Muscle layer of duodenum (tissue), 2 donors: ENCODE measurements around the gene DET1.

Experiments
- H3K27ac ChIP-seq: one replicate; pipeline ENCODE4 v1.7.0; 2013; ENCODE audit warnings: mild to moderate bottlenecking, low read length
- H3K27me3 ChIP-seq: one replicate; pipeline ENCODE4 v1.7.0; 2013; ENCODE audit warnings: low read depth, mild to moderate bottlenecking, control low read depth, low read length
- H3K36me3 ChIP-seq, 2 donors: one replicate each; pipeline ENCODE4 v1.7.0; 2013; ENCODE audit warnings: low read length in 2 of 2, control low read depth in 1 of 2, mild to moderate bottlenecking in 1 of 2; ENCODE audit not compliant: insufficient read depth in 2 of 2, control insufficient read depth in 1 of 2
- H3K4me1 ChIP-seq, 2 donors: one replicate each; pipeline ENCODE4 v1.7.0; 2013; ENCODE audit warnings: low read length in 2 of 2, mild to moderate bottlenecking in 2 of 2, control low read depth in 1 of 2, moderate library complexity in 1 of 2; ENCODE audit not compliant: insufficient read depth in 2 of 2, control insufficient read depth in 1 of 2
- H3K4me3 ChIP-seq, 2 donors: one replicate each; pipeline ENCODE4 v1.7.0; 2013; ENCODE audit warnings: low read length in 2 of 2, low read depth in 1 of 2, mild to moderate bottlenecking in 1 of 2
- H3K9me3 ChIP-seq, 2 donors: one replicate each; pipeline ENCODE4 v1.7.0; 2013; ENCODE audit warnings: low read length in 2 of 2, control low read depth in 1 of 2, mild to moderate bottlenecking in 1 of 2; ENCODE audit not compliant: control insufficient read depth in 1 of 2
- donor health status: healthy.

DET1 gene

DNA sequence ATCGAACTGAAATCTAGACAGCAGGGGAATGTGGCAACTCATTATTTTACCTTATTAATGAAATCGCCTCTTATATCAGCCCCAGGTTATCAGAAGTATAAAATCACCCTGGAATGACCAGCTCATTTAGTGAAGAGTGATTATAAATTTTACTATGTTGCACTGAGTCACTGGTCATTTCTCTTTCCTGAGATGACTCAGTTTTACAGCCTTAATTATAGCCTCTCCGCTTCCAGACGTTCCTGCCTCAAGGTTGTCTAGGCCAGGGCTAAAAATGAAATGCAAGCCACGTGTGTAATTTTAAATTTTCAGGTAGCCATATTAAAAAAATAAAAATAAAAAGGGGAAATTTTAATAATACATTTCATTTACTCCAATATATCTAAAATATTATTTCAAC lies 33.3 kb downstream of the DET1 start:
- Histone ChIP-seq H3K27ac (no peak overlapping the region), H3K9me3 (no peaks in the 10 kb centered on the region), H3K36me3 (peaks cover 34 to 47% of the 10 kb centered on the region in 2 donors), H3K4me3 (no peak overlapping the region), H3K4me1 (no peaks in the 10 kb centered on the region), H3K27me3 (no peaks in the 10 kb centered on the region)

DNA sequence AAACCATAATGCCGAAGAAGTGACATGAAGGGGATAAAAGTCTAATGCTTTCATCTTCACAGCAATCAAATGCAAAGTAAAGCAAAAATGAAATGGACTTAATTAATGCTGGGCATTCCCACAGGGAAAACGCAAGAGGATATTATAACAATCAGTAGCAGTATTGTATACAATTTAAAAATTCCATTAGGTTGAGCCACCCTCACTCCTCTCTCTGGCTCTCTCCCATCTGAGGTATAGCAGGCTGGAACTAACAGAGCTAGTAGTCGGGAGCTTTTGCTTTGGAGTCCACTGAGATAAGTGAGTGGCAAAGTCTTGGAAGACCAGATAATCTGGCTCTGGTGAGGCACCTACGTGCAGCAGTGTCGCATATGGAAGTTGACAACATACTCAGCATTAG lies 33.9 kb downstream of the DET1 start:
- Histone ChIP-seq H3K9me3 (no peaks in the 10 kb centered on the region), H3K4me3 (no peak overlapping the region), H3K36me3 (peaks cover 35 to 50% of the 10 kb centered on the region in 2 donors), H3K27me3 (no peaks in the 10 kb centered on the region), H3K4me1 (no peaks in the 10 kb centered on the region), H3K27ac (no peak overlapping the region)

DNA sequence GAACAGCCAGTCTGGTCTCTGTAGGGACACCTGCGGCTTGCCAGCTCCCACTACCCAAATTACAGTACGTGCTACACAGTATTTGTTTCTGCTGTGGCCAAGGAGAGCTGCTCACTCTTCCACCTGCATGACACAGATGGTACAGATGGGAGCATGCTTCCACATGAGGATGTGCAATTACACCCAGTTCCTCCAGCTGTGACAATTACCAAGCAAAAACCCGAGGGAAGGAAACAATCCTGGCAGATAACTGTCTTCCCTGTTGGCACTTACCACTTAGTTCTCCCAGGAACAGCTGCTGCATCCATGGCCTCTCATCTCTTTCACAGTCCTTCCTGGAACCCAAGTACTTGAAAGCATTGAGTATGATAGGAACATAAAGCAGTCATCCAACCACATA lies 34.4 kb downstream of the DET1 start:
- Histone ChIP-seq H3K4me3 (no peak overlapping the region), H3K27ac (no peak overlapping the region), H3K27me3 (no peaks in the 10 kb centered on the region), H3K9me3 (no peaks in the 10 kb centered on the region), H3K36me3 (peaks cover 38 to 55% of the 10 kb centered on the region in 2 donors), H3K4me1 (no peaks in the 10 kb centered on the region)

DNA sequence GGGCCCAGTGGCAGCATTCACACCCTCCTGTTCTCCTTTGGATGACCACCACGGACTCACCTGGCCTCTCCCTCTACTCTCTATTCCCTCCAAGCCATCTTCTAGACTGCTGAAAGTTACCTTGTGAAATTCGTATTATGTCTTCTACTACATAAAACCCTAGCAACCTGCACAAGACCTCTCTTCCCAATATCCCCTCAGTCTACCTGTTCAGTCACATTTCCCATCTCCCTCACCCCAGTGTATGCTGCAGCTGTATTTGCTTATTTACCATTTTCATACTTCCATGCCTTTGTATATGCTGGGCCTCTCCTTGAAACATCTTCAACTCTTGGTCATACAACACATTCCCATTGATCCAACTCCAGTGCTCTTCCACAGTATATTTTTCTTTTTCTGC lies 35.3 kb downstream of the DET1 start:
- Histone ChIP-seq H3K36me3 (peaks cover 39 to 52% of the 10 kb centered on the region in 2 donors), H3K27ac (no peak overlapping the region), H3K27me3 (no peaks in the 10 kb centered on the region), H3K9me3 (no peaks in the 10 kb centered on the region), H3K4me3 (no peak overlapping the region), H3K4me1 (no peaks in the 10 kb centered on the region)

DNA sequence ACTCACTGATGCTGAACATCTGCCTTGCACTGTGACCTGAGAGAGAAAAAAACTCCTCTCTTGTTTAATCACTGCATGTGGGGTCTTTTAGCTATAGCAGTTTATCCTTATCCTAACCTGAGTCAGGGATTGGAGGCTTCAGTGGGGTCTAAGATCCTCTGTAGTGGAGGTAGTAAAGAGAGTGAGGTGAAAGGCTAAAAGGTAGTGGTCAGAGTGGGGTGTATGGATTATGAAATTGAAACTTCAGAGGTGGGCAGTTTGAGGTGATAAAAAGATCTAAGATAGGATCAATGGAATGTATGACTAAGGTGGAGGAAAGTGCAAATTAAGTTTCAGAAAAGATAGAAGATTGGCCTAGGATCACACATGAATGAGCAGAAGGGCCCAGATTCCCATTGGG lies 36.5 kb downstream of the DET1 start:
- Histone ChIP-seq H3K27ac (no peak overlapping the region), H3K36me3 (peaks cover 46 to 58% of the 10 kb centered on the region in 2 donors), H3K4me3 (no peak overlapping the region)

DNA sequence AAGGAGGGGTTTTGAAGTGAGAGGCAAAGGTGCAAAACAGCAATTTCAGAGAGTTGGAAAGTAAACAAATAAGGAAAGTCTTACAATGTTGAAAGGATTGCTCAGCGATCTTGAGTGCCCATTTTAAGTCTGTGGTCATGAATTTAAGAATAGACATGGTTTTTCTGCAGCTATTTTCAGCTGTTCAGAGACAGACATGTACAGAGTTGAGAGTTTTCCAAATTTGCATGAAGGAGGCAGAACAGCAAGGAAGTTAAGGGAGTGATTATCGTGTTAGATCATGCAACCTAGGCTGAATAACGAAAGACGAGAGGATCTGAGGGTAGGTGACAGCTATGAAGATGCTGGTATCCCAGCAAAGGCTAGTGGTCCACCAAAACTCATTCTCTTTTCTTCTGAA lies 37.2 kb downstream of the DET1 start:
- H3K27me3 ChIP-seq = no peaks in the 10 kb centered on the region
- no peak overlapping the region for H3K27ac ChIP-seq
- no peak overlapping the region for H3K4me3 ChIP-seq
- H3K4me1 ChIP-seq = no peaks in the 10 kb centered on the region
- peaks cover 46 to 58% of the 10 kb centered on the region in 2 donors for H3K36me3 ChIP-seq
- no peaks in the 10 kb centered on the region for H3K9me3 ChIP-seq

More for the DNA sequence above, 36.5 kb downstream of the DET1 start:
- Histone ChIP-seq H3K27me3 (no peaks in the 10 kb centered on the region), H3K4me1 (no peaks in the 10 kb centered on the region), H3K9me3 (no peaks in the 10 kb centered on the region)

DNA sequence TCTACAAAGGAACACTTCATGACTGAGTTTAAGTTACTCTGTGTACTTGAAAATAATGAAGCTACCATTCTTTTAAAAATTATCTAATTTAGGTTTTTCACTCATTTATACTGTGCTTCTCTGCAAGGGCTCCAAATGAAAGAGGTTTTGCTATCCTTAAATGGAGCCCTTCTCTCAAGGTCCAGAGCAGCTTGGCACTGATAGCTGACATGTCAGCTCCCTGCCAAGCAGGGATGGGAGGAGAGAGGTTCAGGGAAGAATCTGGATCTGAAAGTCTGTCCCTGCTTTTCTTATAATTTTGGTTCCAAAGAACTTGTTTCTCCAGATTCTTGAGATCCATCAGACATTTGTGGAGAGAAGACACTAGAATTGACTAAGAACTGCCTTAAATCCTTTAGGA lies 39.9 kb downstream of the DET1 start:
- H3K9me3 ChIP-seq = no peaks in the 10 kb centered on the region
- no peaks in the 10 kb centered on the region for H3K27me3 ChIP-seq
- H3K36me3 ChIP-seq = peaks cover 43 to 55% of the 10 kb centered on the region in 2 donors
- no peak overlapping the region for H3K27ac ChIP-seq
- H3K4me1 ChIP-seq = no peaks in the 10 kb centered on the region
- H3K4me3 ChIP-seq = no peak overlapping the region

DNA sequence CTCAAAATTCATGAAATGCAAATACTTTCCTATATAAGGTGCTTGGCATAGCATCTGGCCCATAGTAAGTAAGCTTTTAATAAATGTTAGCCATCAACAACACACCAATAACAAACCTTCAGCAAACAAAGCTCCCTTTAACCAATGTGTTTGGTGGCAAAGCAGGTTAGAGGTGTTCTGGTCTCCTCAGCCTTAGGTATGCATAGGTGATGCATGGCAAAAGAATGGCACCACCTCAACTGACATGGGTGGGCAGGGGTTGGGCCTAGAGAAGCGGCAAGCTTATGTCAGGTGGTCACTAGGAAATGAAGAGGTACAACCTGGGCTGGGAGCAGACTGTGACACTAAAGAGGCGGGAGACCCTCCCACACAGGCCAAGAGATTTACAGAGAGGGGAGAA lies 40.8 kb downstream of the DET1 start:
- Histone ChIP-seq H3K4me1 (no peaks in the 10 kb centered on the region), H3K36me3 (peaks cover 38 to 46% of the 10 kb centered on the region in 2 donors), H3K9me3 (no peaks in the 10 kb centered on the region)

DNA sequence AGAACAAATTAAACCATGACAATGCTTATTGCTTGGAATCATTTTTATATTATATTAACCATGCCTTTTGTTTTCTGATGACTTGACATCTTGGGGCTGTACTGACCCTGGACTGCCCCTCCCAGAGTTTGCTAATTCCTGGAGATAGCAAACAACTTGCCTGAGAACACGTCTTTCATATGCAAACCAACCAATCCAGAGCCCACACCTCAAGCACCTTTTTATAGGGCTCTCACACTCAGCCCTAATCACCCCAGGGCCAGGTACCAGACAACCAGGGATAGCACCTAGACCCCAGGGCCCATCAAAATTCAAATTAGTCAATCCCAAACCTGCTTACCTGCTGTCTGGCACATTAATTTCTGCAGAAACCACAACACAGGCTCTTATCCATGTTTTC lies 42.0 kb downstream of the DET1 start:
- no peaks in the 10 kb centered on the region for H3K9me3 ChIP-seq
- no peaks in the 10 kb centered on the region for H3K27me3 ChIP-seq
- H3K4me3 ChIP-seq = no peak overlapping the region
- no peaks in the 10 kb centered on the region for H3K4me1 ChIP-seq
- H3K27ac ChIP-seq = no peak overlapping the region
- peaks cover 29 to 38% of the 10 kb centered on the region in 2 donors for H3K36me3 ChIP-seq

More for the DNA sequence above, 40.8 kb downstream of the DET1 start:
- Histone ChIP-seq H3K4me3 (no peak overlapping the region), H3K27me3 (no peaks in the 10 kb centered on the region), H3K27ac (no peak overlapping the region)

DNA sequence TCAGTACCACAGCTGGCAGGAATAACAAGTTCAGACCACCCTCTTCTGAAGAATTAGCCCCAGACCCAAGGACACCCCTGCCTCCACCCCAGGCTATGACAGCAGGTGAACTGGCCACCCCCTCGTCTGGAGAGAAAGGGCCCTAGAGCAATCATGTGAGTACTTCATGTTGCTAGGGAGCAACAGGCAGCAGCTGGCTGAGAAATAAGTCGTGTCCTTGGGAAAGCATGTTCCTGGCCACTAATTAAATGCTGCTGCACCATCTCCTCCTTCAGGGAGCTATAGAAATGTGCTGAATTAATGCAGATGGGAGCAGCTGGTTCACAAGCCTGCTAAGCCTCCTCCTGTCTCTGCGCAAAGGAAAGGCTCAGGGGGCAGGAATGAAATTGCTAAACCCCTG lies 47.5 kb downstream of the DET1 start:
- no peaks in the 10 kb centered on the region for H3K4me1 ChIP-seq
- no peak overlapping the region for H3K4me3 ChIP-seq
- peaks cover 9 to 49% of the 10 kb centered on the region in 2 donors for H3K36me3 ChIP-seq
- H3K27ac ChIP-seq = no peak overlapping the region
- no peaks in the 10 kb centered on the region for H3K27me3 ChIP-seq
- H3K9me3 ChIP-seq = no peaks in the 10 kb centered on the region

DNA sequence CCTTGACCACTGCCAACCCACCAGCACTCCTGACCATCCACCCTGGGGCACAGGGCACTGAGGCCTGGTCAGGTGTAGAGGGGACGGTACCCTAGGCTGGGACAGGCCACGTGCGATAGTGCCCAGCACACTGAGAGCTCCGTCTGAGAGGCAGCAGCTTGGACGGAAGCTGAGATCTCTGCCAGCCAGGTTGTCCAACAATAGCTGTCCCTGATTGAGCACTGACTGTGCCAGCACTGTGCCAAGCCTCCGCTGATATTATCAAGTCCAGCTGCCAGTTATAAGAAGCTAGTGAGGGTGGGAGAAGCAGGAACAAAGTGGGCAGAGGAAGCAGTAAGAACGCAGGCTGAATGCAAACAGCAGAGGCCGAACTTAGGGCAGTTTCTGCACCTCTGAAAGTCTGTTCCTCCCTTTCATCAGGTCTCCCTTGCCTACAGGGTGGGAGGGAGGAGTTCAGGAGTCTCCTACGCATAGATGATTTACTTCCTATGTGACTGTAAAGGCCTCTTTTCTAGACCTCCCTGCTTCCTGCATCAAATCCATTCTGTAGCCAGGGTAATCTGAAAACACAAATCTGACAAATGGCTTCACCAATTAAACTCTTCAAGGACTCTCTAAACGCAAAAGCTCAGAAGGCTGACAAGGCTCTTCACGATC lies 49.2 kb downstream of the DET1 start:
- no peaks in the 10 kb centered on the region for H3K9me3 ChIP-seq
- peaks cover 5 to 49% of the 10 kb centered on the region in 2 donors for H3K36me3 ChIP-seq
- H3K4me1 ChIP-seq = no peaks in the 10 kb centered on the region
- no peaks in the 10 kb centered on the region for H3K27me3 ChIP-seq
- H3K4me3 ChIP-seq = no peak overlapping the region
- no peak overlapping the region for H3K27ac ChIP-seq

DNA sequence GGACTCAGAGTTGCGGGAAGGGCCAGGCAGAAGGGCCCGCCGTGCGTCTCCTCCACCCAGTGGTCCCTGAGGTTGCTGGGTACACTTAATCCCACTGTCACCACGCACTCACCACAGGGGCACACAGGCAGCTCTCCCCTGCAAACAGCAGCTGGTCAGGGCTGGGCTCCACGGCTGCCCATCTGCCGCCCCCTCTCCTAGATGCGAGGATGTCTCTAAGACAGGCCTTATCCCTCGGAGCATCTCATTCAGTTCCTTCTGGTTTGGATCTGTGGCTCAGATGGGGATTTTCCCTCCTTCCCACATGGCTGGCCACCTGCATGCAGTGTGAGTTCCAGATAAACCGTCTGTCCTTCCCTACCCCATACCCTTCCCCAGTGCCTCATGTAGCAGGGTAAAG lies 52.6 kb downstream of the DET1 start:
- no peaks in the 10 kb centered on the region for H3K4me1 ChIP-seq
- no peaks in the 10 kb centered on the region for H3K27me3 ChIP-seq
- no peak overlapping the region for H3K4me3 ChIP-seq
- H3K9me3 ChIP-seq = no peaks in the 10 kb centered on the region
- H3K36me3 ChIP-seq = peaks cover 5 to 42% of the 10 kb centered on the region in 2 donors
- no peak overlapping the region for H3K27ac ChIP-seq
